Measurements from ENCODE around the gene RAPSN.

Gene RAPSN

DNA sequence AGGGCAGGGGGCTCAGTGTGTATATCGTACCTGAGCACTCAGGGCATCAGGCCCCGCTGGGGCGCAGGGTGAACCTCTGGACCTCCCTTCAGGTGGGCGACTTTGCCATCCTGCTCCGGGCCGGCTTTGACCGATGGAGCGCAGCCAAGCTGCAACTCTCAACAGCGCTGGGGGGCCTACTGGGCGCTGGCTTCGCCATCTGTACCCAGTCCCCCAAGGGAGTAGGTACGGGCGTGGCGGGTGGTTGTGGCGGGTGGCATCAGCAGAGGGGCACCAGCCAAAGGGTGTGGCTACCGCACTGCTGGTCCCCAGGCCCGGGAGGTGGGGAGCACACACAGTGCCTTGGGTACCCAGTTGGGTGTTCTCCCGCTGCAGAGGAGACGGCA is 34.3 kb downstream of the RAPSN start:
- H3K27ac ChIP-seq = peak overlapping the region; percentile 83 to 86
- no peaks in the 10 kb centered on the region for H3K9me3 ChIP-seq
- TF ChIP-seq, protein P1, sequence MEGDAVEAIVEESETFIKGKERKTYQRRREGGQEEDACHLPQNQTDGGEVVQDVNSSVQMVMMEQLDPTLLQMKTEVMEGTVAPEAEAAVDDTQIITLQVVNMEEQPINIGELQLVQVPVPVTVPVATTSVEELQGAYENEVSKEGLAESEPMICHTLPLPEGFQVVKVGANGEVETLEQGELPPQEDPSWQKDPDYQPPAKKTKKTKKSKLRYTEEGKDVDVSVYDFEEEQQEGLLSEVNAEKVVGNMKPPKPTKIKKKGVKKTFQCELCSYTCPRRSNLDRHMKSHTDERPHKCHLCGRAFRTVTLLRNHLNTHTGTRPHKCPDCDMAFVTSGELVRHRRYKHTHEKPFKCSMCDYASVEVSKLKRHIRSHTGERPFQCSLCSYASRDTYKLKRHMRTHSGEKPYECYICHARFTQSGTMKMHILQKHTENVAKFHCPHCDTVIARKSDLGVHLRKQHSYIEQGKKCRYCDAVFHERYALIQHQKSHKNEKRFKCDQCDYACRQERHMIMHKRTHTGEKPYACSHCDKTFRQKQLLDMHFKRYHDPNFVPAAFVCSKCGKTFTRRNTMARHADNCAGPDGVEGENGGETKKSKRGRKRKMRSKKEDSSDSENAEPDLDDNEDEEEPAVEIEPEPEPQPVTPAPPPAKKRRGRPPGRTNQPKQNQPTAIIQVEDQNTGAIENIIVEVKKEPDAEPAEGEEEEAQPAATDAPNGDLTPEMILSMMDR (IDR thresholded peaks at IDR 0.05) = no peak
- intact Hi-C loops (cut with DNase I; ENCODE audit: low total_unique reads) = loop anchor here (10.0 kb wide), 2 partner anchors 160 to 240 kb away; partner anchors contain the start of genes ARFGAP2, KBTBD4 and NDUFS3
- no peaks in the 10 kb centered on the region for H3K27me3 ChIP-seq
- H3K4me1 ChIP-seq = peaks cover 10 to 71% (median 53%) of the 10 kb centered on the region in 4 donors
- no peak overlapping the region for H3K4me3 ChIP-seq
- H3K36me3 ChIP-seq = peaks cover 32 to 73% (median 73%) of the 10 kb centered on the region in 3 donors
- DNase-seq = peak in 1 of 2 donors; percentile 70

DNA sequence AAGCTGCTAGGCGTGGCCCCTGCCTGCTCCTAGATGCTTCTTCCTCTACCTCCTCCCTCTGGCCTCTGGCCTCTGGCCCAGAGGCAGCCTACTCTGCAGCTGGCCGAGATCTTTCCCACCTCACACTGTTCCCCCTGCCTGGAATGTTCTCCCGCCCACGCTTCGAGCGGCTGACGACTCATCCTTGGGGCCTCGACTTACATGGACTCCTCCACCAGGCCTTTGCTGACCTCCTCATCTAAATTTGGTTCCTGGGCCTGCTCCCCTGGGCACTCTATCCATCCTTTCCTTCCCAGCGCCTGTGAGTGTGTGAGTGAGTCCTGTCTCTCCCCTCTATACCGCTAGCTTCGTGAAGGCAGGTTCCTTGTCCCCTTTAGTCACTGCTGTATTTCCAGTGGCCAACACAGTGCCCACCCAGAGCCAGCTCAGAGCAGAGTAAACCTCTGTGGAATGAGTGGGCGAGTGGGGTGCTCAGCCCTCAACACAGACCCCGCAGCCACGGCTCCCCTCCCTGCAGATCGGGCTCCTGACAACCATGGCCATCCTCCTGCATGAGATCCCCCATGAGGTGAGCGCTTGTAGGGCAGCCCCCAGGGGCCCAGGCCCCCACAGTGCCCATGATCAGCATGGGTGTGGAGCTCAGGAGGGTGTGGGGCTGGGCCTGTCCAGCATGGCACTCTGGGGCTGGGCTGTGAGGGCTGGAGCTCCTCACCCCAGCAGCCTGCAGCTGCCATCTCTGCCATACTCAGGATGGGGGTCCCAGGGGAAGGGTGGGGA is 34.8 kb downstream of the RAPSN start:
- no peaks in the 10 kb centered on the region for H3K9me3 ChIP-seq
- no peaks in the 10 kb centered on the region for H3K27me3 ChIP-seq
- H3K36me3 ChIP-seq = peaks cover 28 to 69% (median 68%) of the 10 kb centered on the region in 3 donors
- H3K4me1 ChIP-seq = peaks cover 16 to 77% (median 59%) of the 10 kb centered on the region in 4 donors
- TF ChIP-seq, protein P1 (IDR thresholded peaks at IDR 0.05) = no peak
- peak overlapping the region; percentile 83 to 86 for H3K27ac ChIP-seq
- intact Hi-C loops (cut with DNase I; ENCODE audit: low total_unique reads) = loop anchor here (10.0 kb wide), 2 partner anchors 161 to 239 kb away; partner anchors contain the start of genes ARFGAP2, KBTBD4 and NDUFS3
- DNase-seq = no peak
- no peak overlapping the region for H3K4me3 ChIP-seq

DNA sequence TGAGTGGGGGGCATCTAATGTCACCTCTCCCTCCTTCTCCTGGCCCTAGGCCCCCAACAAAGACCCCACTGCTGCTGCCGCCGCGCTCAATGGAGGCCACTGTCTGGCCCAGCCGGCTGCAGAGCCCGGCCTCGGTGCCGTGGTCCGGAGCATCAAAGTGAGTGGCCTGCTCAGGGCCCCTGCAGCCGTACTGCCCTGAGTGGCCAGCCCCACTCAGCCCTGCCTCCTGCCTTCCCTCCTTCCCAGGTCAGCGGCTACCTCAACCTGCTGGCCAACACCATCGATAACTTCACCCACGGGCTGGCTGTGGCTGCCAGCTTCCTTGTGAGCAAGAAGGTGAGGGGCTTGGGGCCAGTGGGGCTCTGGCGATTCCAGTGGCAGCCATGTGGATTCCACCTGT is 35.6 kb downstream of the RAPSN start:
- Histone ChIP-seq H3K9me3 (no peaks in the 10 kb centered on the region), H3K27ac (peak overlapping the region; percentile 83 to 86), H3K36me3 (peaks cover 21 to 62% (median 61%) of the 10 kb centered on the region in 3 donors), H3K4me1 (peaks cover 18 to 77% (median 61%) of the 10 kb centered on the region in 4 donors), H3K4me3 (no peak overlapping the region), H3K27me3 (no peaks in the 10 kb centered on the region)
- intact Hi-C loops (cut with DNase I; ENCODE audit: low total_unique reads) = loop anchor here (10.0 kb wide), 2 partner anchors 161 to 239 kb away; partner anchors contain the start of genes ARFGAP2, KBTBD4 and NDUFS3
- TF ChIP-seq, protein P1 (IDR thresholded peaks at IDR 0.05) = no peak
- no peak for DNase-seq

DNA sequence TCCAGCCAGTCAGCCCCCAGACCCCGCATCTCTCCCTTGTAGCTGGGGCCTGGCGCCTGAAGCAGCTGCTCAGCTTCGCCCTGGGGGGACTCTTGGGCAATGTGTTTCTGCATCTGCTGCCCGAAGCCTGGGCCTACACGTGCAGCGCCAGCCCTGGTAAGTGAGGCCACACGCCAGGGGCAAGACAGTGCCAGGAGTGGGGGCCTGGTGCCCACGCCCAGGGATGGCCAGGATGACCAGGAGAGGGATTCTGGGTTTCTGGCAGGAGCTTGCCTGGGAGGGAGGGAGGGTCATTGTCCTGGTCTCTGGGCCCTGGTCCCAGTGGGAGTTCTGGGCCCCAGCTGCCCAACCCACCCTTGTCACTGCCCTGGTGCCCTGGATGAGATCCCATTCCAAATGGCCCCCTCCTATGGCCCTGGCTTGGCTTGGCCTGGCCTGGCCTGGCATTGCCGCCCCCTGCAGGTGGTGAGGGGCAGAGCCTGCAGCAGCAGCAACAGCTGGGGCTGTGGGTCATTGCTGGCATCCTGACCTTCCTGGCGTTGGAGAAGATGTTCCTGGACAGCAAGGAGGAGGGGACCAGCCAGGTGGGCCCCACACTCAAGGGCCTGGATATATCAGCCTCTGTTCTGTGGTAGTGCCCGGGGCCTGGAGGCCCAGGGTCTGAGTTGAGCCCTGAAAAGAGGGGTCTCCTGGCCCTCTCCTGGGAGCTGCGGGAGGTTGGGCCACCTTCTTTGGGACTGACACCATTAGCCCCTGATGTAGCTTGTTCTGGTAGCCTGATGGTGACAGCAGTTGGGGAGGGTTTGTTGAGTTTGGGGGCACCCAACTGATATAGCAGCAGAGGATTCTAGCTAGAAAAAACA is 36.8 kb downstream of the RAPSN start:
- Histone ChIP-seq H3K27ac (peak overlapping the region; percentile 9 to 45), H3K36me3 (peaks cover 14 to 50% (median 49%) of the 10 kb centered on the region in 3 donors), H3K9me3 (no peaks in the 10 kb centered on the region), H3K27me3 (no peaks in the 10 kb centered on the region), H3K4me1 (peaks cover 19 to 82% (median 66%) of the 10 kb centered on the region in 4 donors), H3K4me3 (no peak overlapping the region)
- DNase-seq = no peak
- TF ChIP-seq, protein P1 (IDR thresholded peaks at IDR 0.05) = peak; percentile 44 to 64
- intact Hi-C loops (cut with DNase I; ENCODE audit: low total_unique reads) = loop anchor here (10.0 kb wide), 2 partner anchors 163 to 237 kb away; partner anchors contain the start of genes ARFGAP2, KBTBD4 and NDUFS3

Data from tibial artery (tissue), 4 donors.